ENCODE results near the gene ADGRB2.

DNA sequence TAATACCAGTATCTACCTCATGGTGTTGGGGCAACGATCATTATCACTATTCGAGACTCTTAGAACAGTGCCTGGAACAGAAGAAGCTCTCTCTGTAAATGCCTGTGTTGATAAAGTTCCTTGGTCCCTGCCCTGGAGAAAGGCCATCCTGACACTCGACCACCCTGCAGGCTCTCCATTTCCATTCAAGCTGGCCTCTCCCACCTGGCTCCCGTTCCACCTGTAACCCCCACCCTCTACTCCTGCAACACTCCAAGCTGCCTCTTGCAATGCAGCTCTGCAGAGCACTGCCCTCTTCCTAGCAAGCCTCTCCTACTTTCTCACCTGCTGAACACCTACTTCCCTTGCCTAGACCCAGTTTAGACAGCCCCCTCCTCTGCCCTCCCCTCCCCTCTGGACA, 45.6 kb upstream of the ADGRB2 start:
- TF ChIP-seq EZH2 (IDR thresholded peaks at IDR 0.05; ENCODE audit: low read depth) (no peak), CTCF (conservative IDR thresholded peaks at IDR 0.05) (no peak)
